ENCODE data around the gene NDUFS7. TPM values are rescaled to one million over a fixed set of nuclear protein-coding genes. Genes with fewer than 3 reads are reported as not detected.

NDUFS7 gene
- total and polyA plus RNA-seq, 7 donors: 177 to 423 (median 294) TPM

- intact Hi-C loops (cut with DNase I): loop anchor here in 1 of 2 donors (10.0 kb wide), 1 partner anchor 156 kb away; the partner anchor contains the start of gene EFNA2
- ATAC-seq: no peak
- 82 to 93% (median 88%) methylated on average over 9 of the region's 9 CpGs for WGBS, 3 donors
These were observed 57.3 kb downstream of the NDUFS7 start for GRCh38 chr19:1441022-1441426.

GRCh38 chr19:1441677-1442438 is 58.2 kb downstream of the NDUFS7 start:
- peaks cover 29% of the 10 kb centered on the region for H3K4me1 ChIP-seq
- H3K4me3 ChIP-seq: no peak overlapping the region
- DNase-seq (no peak), ATAC-seq (no peak)
- TF ChIP-seq CTCF (IDR thresholded peaks at IDR 0.05): no peak
- peaks cover 0 to 16% (median 11%) of the 10 kb centered on the region in 3 donors for H3K27me3 ChIP-seq (ENCODE audit: insufficient read depth in 3 of 3, low read length in 2 of 3)
- H3K27ac ChIP-seq: no peak overlapping the region
- WGBS, 3 donors: 80 to 85% (median 81%) methylated on average over 25 of the region's 25 CpGs
- no peaks in the 10 kb centered on the region for H3K9me3 ChIP-seq
- peaks cover 17 to 37% of the 10 kb centered on the region in 2 donors for H3K36me3 ChIP-seq (ENCODE audit: insufficient read depth in 1 of 2, low read depth in 1 of 2)
- intact Hi-C loops (cut with DNase I): loop anchor here in 1 of 2 donors (10.0 kb wide), 1 partner anchor 157 kb away; the partner anchor contains the start of gene EFNA2

More at GRCh38 chr19:1441022-1441426, 57.3 kb downstream of the NDUFS7 start:
- Histone ChIP-seq H3K27me3 (ENCODE audit: insufficient read depth in 3 of 3, low read length in 2 of 3) (peaks cover 0 to 8% (median 3%) of the 10 kb centered on the region in 3 donors), H3K4me3 (no peak overlapping the region), H3K36me3 (ENCODE audit: insufficient read depth in 1 of 2, low read depth in 1 of 2) (peaks cover 17 to 37% of the 10 kb centered on the region in 2 donors), H3K4me1 (peaks cover 36% of the 10 kb centered on the region), H3K9me3 (no peaks in the 10 kb centered on the region), H3K27ac (no peak overlapping the region)
- no peak for TF ChIP-seq CTCF (IDR thresholded peaks at IDR 0.05)
- DNase-seq: no peak

Other genes with a start within 250 kb of the NDUFS7 start
- gene SBNO2, start 209.6 kb upstream of the NDUFS7 start, total RNA-seq: 100 to 1,000 TPM in 1 of 4 donors, 10 to 100 TPM in 3; 20.9 to 138 (median 76.9) TPM
- 10 to 100 TPM; 18.5 to 47.2 (median 20.2) TPM for gene SBNO2, start 209.6 kb upstream of the NDUFS7 start, polyA plus RNA-seq
- 10 to 100 TPM; 83.5 to 95.0 (median 88.3) TPM for gene STK11, start 178.1 kb upstream of the NDUFS7 start, total RNA-seq
- gene STK11, start 178.1 kb upstream of the NDUFS7 start, polyA plus RNA-seq: 100 to 1,000 TPM in 1 of 3 donors, 10 to 100 TPM in 2; 64.9 to 133 (median 83.4) TPM
- 1 to 10 TPM in 2 of 4 donors, under 1 TPM in 2; 0.41 to 4.0 (median 1.5) TPM for gene CBARP, start 145.9 kb upstream of the NDUFS7 start, total RNA-seq
- gene CBARP, start 145.9 kb upstream of the NDUFS7 start, polyA plus RNA-seq: 10 to 100 TPM in 1 of 3 donors, under 1 TPM in 2; 0.75 to 19.0 (median 0.88) TPM
- 100 to 1,000 TPM; 362 to 759 (median 472) TPM for gene ATP5F1D, start 142.2 kb upstream of the NDUFS7 start, total RNA-seq
- 100 to 1,000 TPM; 310 to 858 (median 690) TPM for gene ATP5F1D, start 142.2 kb upstream of the NDUFS7 start, polyA plus RNA-seq
- 100 to 1,000 TPM in 3 of 4 donors, 10 to 100 TPM in 1; 84.7 to 331 (median 217) TPM for gene MIDN, start 135.3 kb upstream of the NDUFS7 start, total RNA-seq
- gene MIDN, start 135.3 kb upstream of the NDUFS7 start, polyA plus RNA-seq: 100 to 1,000 TPM in 1 of 3 donors, 10 to 100 TPM in 2; 29.2 to 147 (median 36.4) TPM
- 100 to 1,000 TPM; 137 to 591 (median 245) TPM for gene CIRBP, start 114.6 kb upstream of the NDUFS7 start, total RNA-seq
- gene CIRBP, start 114.6 kb upstream of the NDUFS7 start, polyA plus RNA-seq: 100 to 1,000 TPM; 249 to 321 (median 317) TPM
- 10 to 100 TPM in 3 of 4 donors, 1 to 10 TPM in 1; 9.0 to 18.1 (median 14.0) TPM for gene FAM174C, start 108.4 kb upstream of the NDUFS7 start, total RNA-seq
- gene FAM174C, start 108.4 kb upstream of the NDUFS7 start, polyA plus RNA-seq: 10 to 100 TPM; 21.8 to 88.8 (median 47.6) TPM
- not detected for gene EFNA2, start 98.0 kb upstream of the NDUFS7 start, total RNA-seq
- gene EFNA2, start 98.0 kb upstream of the NDUFS7 start, polyA plus RNA-seq: not detected
- 100 to 1,000 TPM; 227 to 339 (median 232) TPM for gene GAMT, start 17.6 kb downstream of the NDUFS7 start, total RNA-seq
- 100 to 1,000 TPM; 162 to 464 (median 351) TPM for gene GAMT, start 17.6 kb downstream of the NDUFS7 start, polyA plus RNA-seq
- gene DAZAP1, start 23.7 kb downstream of the NDUFS7 start, total RNA-seq: 100 to 1,000 TPM in 1 of 4 donors, 10 to 100 TPM in 3; 59.9 to 122 (median 86.9) TPM
- gene DAZAP1, start 23.7 kb downstream of the NDUFS7 start, polyA plus RNA-seq: 100 to 1,000 TPM in 1 of 3 donors, 10 to 100 TPM in 2; 68.9 to 103 (median 94.1) TPM
- 100 to 1,000 TPM; 697 to 992 (median 943) TPM for gene RPS15, start 54.5 kb downstream of the NDUFS7 start, total RNA-seq
- 1,000 to 10,000 TPM; 2,739 to 4,077 (median 3,158) TPM for gene RPS15, start 54.5 kb downstream of the NDUFS7 start, polyA plus RNA-seq
- gene APC2, start 66.2 kb downstream of the NDUFS7 start, total RNA-seq: under 1 TPM; 0.04 to 0.06 (median 0.05) TPM
- under 1 TPM in 2 of 3 donors, not detected in 1; 0.01 to 0.03 TPM for gene APC2, start 66.2 kb downstream of the NDUFS7 start, polyA plus RNA-seq
- 10 to 100 TPM in 3 of 4 donors, 1 to 10 TPM in 1; 8.1 to 20.1 (median 14.7) TPM for gene C19orf25, start 95.3 kb downstream of the NDUFS7 start, total RNA-seq
- gene C19orf25, start 95.3 kb downstream of the NDUFS7 start, polyA plus RNA-seq: 10 to 100 TPM; 19.9 to 45.0 (median 30.4) TPM
- gene PCSK4, start 106.4 kb downstream of the NDUFS7 start, total RNA-seq: 1 to 10 TPM in 1 of 4 donors, under 1 TPM in 3; 0.57 to 1.5 (median 0.93) TPM
- 1 to 10 TPM in 1 of 3 donors, under 1 TPM in 2; 0.74 to 1.3 (median 0.84) TPM for gene PCSK4, start 106.4 kb downstream of the NDUFS7 start, polyA plus RNA-seq
- 1 to 10 TPM in 3 of 4 donors, under 1 TPM in 1; 0.23 to 2.0 (median 1.4) TPM for gene REEP6, start 107.3 kb downstream of the NDUFS7 start, total RNA-seq
- 1 to 10 TPM in 1 of 3 donors, under 1 TPM in 2; 0.55 to 1.5 (median 0.78) TPM for gene REEP6, start 107.3 kb downstream of the NDUFS7 start, polyA plus RNA-seq
- gene ADAMTSL5, start 129.1 kb downstream of the NDUFS7 start, total RNA-seq: 10 to 100 TPM in 3 of 4 donors, 1 to 10 TPM in 1; 8.1 to 20.1 (median 14.1) TPM
- 10 to 100 TPM in 1 of 3 donors, 1 to 10 TPM in 2; 3.9 to 12.6 (median 9.7) TPM for gene ADAMTSL5, start 129.1 kb downstream of the NDUFS7 start, polyA plus RNA-seq
- gene PLK5, start 140.2 kb downstream of the NDUFS7 start, total RNA-seq: not detected
- under 1 TPM in 2 of 3 donors, not detected in 1; 0.03 to 0.35 TPM for gene PLK5, start 140.2 kb downstream of the NDUFS7 start, polyA plus RNA-seq
- 1 to 10 TPM; 2.4 to 3.7 (median 3.0) TPM for gene MEX3D, start 184.4 kb downstream of the NDUFS7 start, total RNA-seq
- gene MEX3D, start 184.4 kb downstream of the NDUFS7 start, polyA plus RNA-seq: 1 to 10 TPM in 1 of 3 donors, under 1 TPM in 2; 0.70 to 2.5 (median 0.87) TPM
- 10 to 100 TPM; 44.1 to 83.6 (median 62.8) TPM for gene MBD3, start 209.0 kb downstream of the NDUFS7 start, total RNA-seq
- gene MBD3, start 209.0 kb downstream of the NDUFS7 start, polyA plus RNA-seq: 100 to 1,000 TPM in 2 of 3 donors, 10 to 100 TPM in 1; 83.6 to 137 (median 119) TPM
- 100 to 1,000 TPM; 408 to 534 (median 501) TPM for gene UQCR11, start 221.6 kb downstream of the NDUFS7 start, total RNA-seq
- 100 to 1,000 TPM; 320 to 337 (median 334) TPM for gene UQCR11, start 221.6 kb downstream of the NDUFS7 start, polyA plus RNA-seq

All from psoas muscle (tissue), 8 donors.